CD14-positive monocyte (primary cell): ENCODE measurements around the gene NUP93. TPM values are rescaled to one million over a fixed set of nuclear protein-coding genes. Genes with fewer than 3 reads are reported as not detected.
A peak's percentile ranks its signal among the peaks of the same experiment; 100 is the strongest.

ENCODE experiments used
- DNase-seq, 3 donors: peaks; one replicate each; pipeline ENCODE4 v3.0.0-alpha.2; 2011 to 2022
- H2AFZ ChIP-seq: 2 replicates; pipeline ENCODE4 v1.6.0; 2012; ENCODE audit warnings: mild to moderate bottlenecking, low read depth, low read length, inconsistent platforms; ENCODE audit not compliant: insufficient read depth, poor library complexity, severe bottlenecking
- H3K27ac ChIP-seq, 2 donors: 1 replicate in 1 of 2; 2 replicates in 1 of 2; pipeline ENCODE4 v1.5.1; 2012 to 2013; ENCODE audit warnings: low read length in 2 of 2, control low read depth in 1 of 2, inconsistent platforms in 1 of 2, low read depth in 1 of 2, mild to moderate bottlenecking in 1 of 2
- H3K27me3 ChIP-seq, 2 donors: one replicate each; pipeline versions ENCODE4 v1.6.0 to v1.6.1; 2011 to 2013; ENCODE audit warnings: low read length in 2 of 2; ENCODE audit not compliant: control insufficient read depth in 2 of 2, insufficient read depth in 2 of 2
- H3K36me3 ChIP-seq, 2 donors: replicated peaks in 1 of 2; 1 replicate in 1 of 2; 2 replicates in 1 of 2; pipeline versions ENCODE4 v1.5.1 to v1.6.1; 2012 to 2013; ENCODE audit warnings: low read length in 2 of 2, control low read depth in 1 of 2, inconsistent platforms in 1 of 2, mild to moderate bottlenecking in 1 of 2; ENCODE audit not compliant: insufficient read depth in 2 of 2, control insufficient read depth in 1 of 2
- H3K4me1 ChIP-seq, 2 donors: 1 replicate in 1 of 2; 2 replicates in 1 of 2; pipeline versions ENCODE4 v1.5.1 to v1.6.1; 2012 to 2013; ENCODE audit warnings: low read length in 2 of 2, control low read depth in 1 of 2, inconsistent platforms in 1 of 2, mild to moderate bottlenecking in 1 of 2, moderate library complexity in 1 of 2; ENCODE audit not compliant: insufficient read depth in 2 of 2, control insufficient read depth in 1 of 2
- H3K4me2 ChIP-seq: replicated peaks from 2 replicates; pipeline ENCODE3; 2012; ENCODE audit warnings: low read length, moderate library complexity, mild to moderate bottlenecking; ENCODE audit not compliant: poor library complexity, severe bottlenecking; ENCODE audit errors: extremely low read depth
- H3K4me3 ChIP-seq, 3 experiments: fragments of 200-600 bp in 1 of 3; sonication (generic) in 1 of 3; replicated peaks in 1 of 3; 1 replicate in 2 of 3; 2 replicates in 1 of 3; pipeline ENCODE4 v1.5.1; 2011 to 2013; ENCODE audit warnings: low read length in 3 of 3, mild to moderate bottlenecking in 3 of 3, control low read depth in 2 of 3, low read depth in 2 of 3, inconsistent platforms in 1 of 3, moderate library complexity in 1 of 3
- H3K79me2 ChIP-seq: 2 replicates; pipeline ENCODE4 v1.6.0; 2012; ENCODE audit warnings: mild to moderate bottlenecking, control low read depth, inconsistent platforms, low read length, moderate library complexity; ENCODE audit not compliant: insufficient read depth
- H3K9ac ChIP-seq: 2 replicates; pipeline ENCODE4 v1.6.0; 2017; ENCODE audit warnings: low read length, mild to moderate bottlenecking; ENCODE audit not compliant: insufficient read depth, poor library complexity, severe bottlenecking
- H3K9me3 ChIP-seq, 2 donors: replicated peaks in 1 of 2; 1 replicate in 1 of 2; 2 replicates in 1 of 2; pipeline versions ENCODE4 v1.5.1 to v1.6.1; 2012 to 2013; ENCODE audit warnings: low read length in 2 of 2, control low read depth in 1 of 2; ENCODE audit not compliant: control insufficient read depth in 1 of 2, insufficient read depth in 1 of 2
- H4K20me1 ChIP-seq: 2 replicates; pipeline ENCODE4 v1.6.0; 2012; ENCODE audit warnings: mild to moderate bottlenecking, low read length, control low read depth, moderate library complexity; ENCODE audit not compliant: insufficient read depth
- H3K27ac Mint-ChIP-seq, 7 donors: one replicate each; pipeline ENCODE4 v1.8.0; 2020; ENCODE audit warnings: mild to moderate bottlenecking in 7 of 7, mixed read lengths in 7 of 7, moderate library complexity in 6 of 7, inconsistent platforms in 2 of 7
- H3K27me3 Mint-ChIP-seq, 3 donors: one replicate each; pipeline ENCODE4 v1.8.0; 2021 to 2022; ENCODE audit warnings: low read depth in 3 of 3, mild to moderate bottlenecking in 3 of 3, mixed read lengths in 3 of 3, moderate library complexity in 3 of 3, inconsistent platforms in 1 of 3
- H3K36me3 Mint-ChIP-seq, 2 donors: one replicate each; pipeline ENCODE4 v1.8.0; 2020; ENCODE audit warnings: mixed read lengths in 2 of 2, inconsistent platforms in 1 of 2, mild to moderate bottlenecking in 1 of 2
- H3K4me1 Mint-ChIP-seq: one replicate; pipeline ENCODE4 v1.8.0; 2020; ENCODE audit warnings: mild to moderate bottlenecking, mixed read lengths
- H3K4me3 Mint-ChIP-seq, 2 donors: one replicate each; pipeline ENCODE4 v1.8.0; 2020; ENCODE audit warnings: mild to moderate bottlenecking in 2 of 2, mixed read lengths in 2 of 2, moderate library complexity in 1 of 2
- H3K9me3 Mint-ChIP-seq, 7 donors: one replicate each; pipeline ENCODE4 v1.8.0; 2020 to 2022; ENCODE audit warnings: mixed read lengths in 7 of 7, mild to moderate bottlenecking in 6 of 7, moderate library complexity in 6 of 7, inconsistent platforms in 2 of 7
- WGBS: methylation state at CpG from one replicate; pipeline ENCODE4 v1.1.5; 2013; ENCODE audit warnings: missing lambda C conversion rate; ENCODE audit not compliant: insufficient coverage; 5-methylcytosine and 5-hydroxymethylcytosine counted together
- intact Hi-C, 2 donors: fragments of 100-400 bp; cut with micrococcal nuclease; formaldehyde crosslinking; loops; one replicate each; pipeline versions ENCODE4 v1.15.0 to v1.15.1; 2023
- polyA plus RNA-seq, 3 donors: library from polyadenylated mRNA; depleted of rRNA in 1 of 3; unstranded in 2 of 3; stranded (reverse) in 1 of 3; fragments of 300-500 nt in 2 of 3; fragments of >200 nt in 1 of 3; fragmentation: Illumina TruSeq in 2 of 3; gene quantifications; 1 replicate in 2 of 3; 2 replicates in 1 of 3; pipeline ENCODE4 v1.2.3, GENCODE V29; 2012 to 2021
- TF ChIP-seq, protein P1 (sequence below): fragments of 200-600 bp; IDR thresholded peaks from one replicate; pipeline ENCODE4 v1.8.0; 2022; ENCODE audit warnings: antibody characterized with exemption, mild to moderate bottlenecking

NUP93 gene
- polyA plus RNA-seq, 3 donors, result 46.6 to 77.7 (median 59.4) TPM

DNA sequence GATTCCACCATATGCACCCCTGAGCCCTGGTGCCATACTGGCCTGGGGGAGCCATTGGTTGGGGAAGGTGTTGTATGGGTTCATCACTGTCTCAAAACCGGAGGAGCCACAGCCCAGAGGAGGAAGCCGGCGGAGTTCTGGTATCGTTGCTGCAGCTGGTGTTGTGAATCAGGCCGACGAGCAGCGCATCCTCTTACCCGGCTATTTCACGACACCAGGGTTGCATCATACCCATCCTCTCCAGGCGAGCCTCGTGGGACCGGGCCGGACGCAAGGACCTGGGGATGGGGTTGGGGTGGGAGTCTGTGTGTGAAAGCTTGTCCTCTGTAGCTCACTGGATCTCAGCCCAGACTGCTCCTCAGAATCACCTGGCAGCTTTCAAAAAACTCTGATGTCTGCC lies 128.4 kb downstream of the NUP93 start:
- H3K27me3 Mint-ChIP-seq, result peaks cover 4 to 6% (median 6%) of the 10 kb centered on the region in 3 donors
- no peaks in the 10 kb centered on the region for H3K36me3 ChIP-seq
- TF ChIP-seq, protein P1, sequence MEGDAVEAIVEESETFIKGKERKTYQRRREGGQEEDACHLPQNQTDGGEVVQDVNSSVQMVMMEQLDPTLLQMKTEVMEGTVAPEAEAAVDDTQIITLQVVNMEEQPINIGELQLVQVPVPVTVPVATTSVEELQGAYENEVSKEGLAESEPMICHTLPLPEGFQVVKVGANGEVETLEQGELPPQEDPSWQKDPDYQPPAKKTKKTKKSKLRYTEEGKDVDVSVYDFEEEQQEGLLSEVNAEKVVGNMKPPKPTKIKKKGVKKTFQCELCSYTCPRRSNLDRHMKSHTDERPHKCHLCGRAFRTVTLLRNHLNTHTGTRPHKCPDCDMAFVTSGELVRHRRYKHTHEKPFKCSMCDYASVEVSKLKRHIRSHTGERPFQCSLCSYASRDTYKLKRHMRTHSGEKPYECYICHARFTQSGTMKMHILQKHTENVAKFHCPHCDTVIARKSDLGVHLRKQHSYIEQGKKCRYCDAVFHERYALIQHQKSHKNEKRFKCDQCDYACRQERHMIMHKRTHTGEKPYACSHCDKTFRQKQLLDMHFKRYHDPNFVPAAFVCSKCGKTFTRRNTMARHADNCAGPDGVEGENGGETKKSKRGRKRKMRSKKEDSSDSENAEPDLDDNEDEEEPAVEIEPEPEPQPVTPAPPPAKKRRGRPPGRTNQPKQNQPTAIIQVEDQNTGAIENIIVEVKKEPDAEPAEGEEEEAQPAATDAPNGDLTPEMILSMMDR, result no peak
- H3K27ac ChIP-seq, result peak overlapping the region in 1 of 2 donors; percentile 28
- peak overlapping the region in 1 of 2 donors; percentile 71 for H3K4me3 Mint-ChIP-seq
- peak; percentile 63 to 80 (median 74) for DNase-seq
- H3K79me2 ChIP-seq, result no peaks in the 10 kb centered on the region
- H3K27ac Mint-ChIP-seq, result peak overlapping the region in 6 of 7 donors; percentile 46 to 92 (median 88)
- H3K27me3 ChIP-seq, result no peaks in the 10 kb centered on the region
- intact Hi-C loops, result no loop called here
- H3K4me3 ChIP-seq, result no peak overlapping the region
- no peak overlapping the region for H3K9ac ChIP-seq
- H3K4me1 ChIP-seq, result peaks cover 65% of the 10 kb centered on the region in 2 donors
- peaks cover 1 to 2% of the 10 kb centered on the region in 2 donors for H3K36me3 Mint-ChIP-seq
- H3K4me2 ChIP-seq, result peak overlapping the region; percentile 26
- H4K20me1 ChIP-seq, result no peaks in the 10 kb centered on the region
- no peaks in the 10 kb centered on the region for H3K9me3 ChIP-seq
- no peaks in the 10 kb centered on the region for H3K9me3 Mint-ChIP-seq
- H2AFZ ChIP-seq, result peak overlapping the region; percentile 50
- 0% methylated on average over 3 of the region's 14 CpGs for WGBS
- peaks cover 71% of the 10 kb centered on the region for H3K4me1 Mint-ChIP-seq

- intact Hi-C loops, result loop anchor here in 1 of 2 donors (10.0 kb wide), 2 partner anchors 185 to 305 kb away; no protein-coding TSS in a partner anchor
- peaks cover 79% of the 10 kb centered on the region for H3K4me1 Mint-ChIP-seq
- no peaks in the 10 kb centered on the region for H3K27me3 ChIP-seq
- H2AFZ ChIP-seq, result no peak overlapping the region
- H3K4me3 Mint-ChIP-seq, result no peak overlapping the region
- 100% methylated on average over 1 of the region's 2 CpGs for WGBS
- H3K36me3 Mint-ChIP-seq, result peaks cover 2% of the 10 kb centered on the region in 2 donors
- H3K27me3 Mint-ChIP-seq, result peaks cover 4 to 7% (median 6%) of the 10 kb centered on the region in 3 donors
- peak overlapping the region in 1 of 2 donors; percentile 37 for H3K27ac ChIP-seq
- no peak for DNase-seq
- H3K4me2 ChIP-seq, result no peak overlapping the region
- no peaks in the 10 kb centered on the region for H3K9me3 Mint-ChIP-seq
- TF ChIP-seq, protein P1, result no peak
- H3K36me3 ChIP-seq, result no peaks in the 10 kb centered on the region
- no peaks in the 10 kb centered on the region for H3K79me2 ChIP-seq
- no peak overlapping the region for H3K4me3 ChIP-seq
- peak overlapping the region in 4 of 7 donors; percentile 66 to 91 (median 81) for H3K27ac Mint-ChIP-seq
- peaks cover 70 to 74% of the 10 kb centered on the region in 2 donors for H3K4me1 ChIP-seq
- H4K20me1 ChIP-seq, result no peaks in the 10 kb centered on the region
- H3K9ac ChIP-seq, result no peak overlapping the region
- H3K9me3 ChIP-seq, result no peaks in the 10 kb centered on the region
Observed at GRCh38 chr16:56859636-56860035, 129.7 kb downstream of the NUP93 start.
